ENCODE measurements around the gene TTC9.

- TF ChIP-seq, protein P1, sequence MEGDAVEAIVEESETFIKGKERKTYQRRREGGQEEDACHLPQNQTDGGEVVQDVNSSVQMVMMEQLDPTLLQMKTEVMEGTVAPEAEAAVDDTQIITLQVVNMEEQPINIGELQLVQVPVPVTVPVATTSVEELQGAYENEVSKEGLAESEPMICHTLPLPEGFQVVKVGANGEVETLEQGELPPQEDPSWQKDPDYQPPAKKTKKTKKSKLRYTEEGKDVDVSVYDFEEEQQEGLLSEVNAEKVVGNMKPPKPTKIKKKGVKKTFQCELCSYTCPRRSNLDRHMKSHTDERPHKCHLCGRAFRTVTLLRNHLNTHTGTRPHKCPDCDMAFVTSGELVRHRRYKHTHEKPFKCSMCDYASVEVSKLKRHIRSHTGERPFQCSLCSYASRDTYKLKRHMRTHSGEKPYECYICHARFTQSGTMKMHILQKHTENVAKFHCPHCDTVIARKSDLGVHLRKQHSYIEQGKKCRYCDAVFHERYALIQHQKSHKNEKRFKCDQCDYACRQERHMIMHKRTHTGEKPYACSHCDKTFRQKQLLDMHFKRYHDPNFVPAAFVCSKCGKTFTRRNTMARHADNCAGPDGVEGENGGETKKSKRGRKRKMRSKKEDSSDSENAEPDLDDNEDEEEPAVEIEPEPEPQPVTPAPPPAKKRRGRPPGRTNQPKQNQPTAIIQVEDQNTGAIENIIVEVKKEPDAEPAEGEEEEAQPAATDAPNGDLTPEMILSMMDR (conservative IDR thresholded peaks at IDR 0.05; ENCODE audit: low read length): no peak
- no peak for TF ChIP-seq EZH2phosphoT487 (IDR thresholded peaks at IDR 0.05; ENCODE audit: borderline replicate concordance)
Observed at GRCh38 chr14:70641548-70642302, at the start of gene TTC9.

Data from Loucy (cell line).